Subcutaneous adipose tissue (tissue), 4 donors: Measurements from ENCODE around the gene KDM1A. TPM values are rescaled to one million over a fixed set of nuclear protein-coding genes. Genes with fewer than 3 reads are reported as not detected.

Experiments used
- CTCF ChIP-seq: fragments of 450-650 bp; IDR thresholded peaks from one replicate; pipeline ENCODE4 v1.5.1; 2016; ENCODE audit warnings: low read depth, mild to moderate bottlenecking, control low read depth, antibody characterized with exemption, moderate library complexity
- total RNA-seq, 4 donors: library from RNA; depleted of rRNA; stranded (reverse); fragments of >200 nt; gene quantifications; one replicate each; pipeline ENCODE4 v1.1.0, GENCODE V29; 2016

The KDM1A gene
- total RNA-seq, 4 donors from 2014 or later, result 37.9 to 43.7 (median 38.5) TPM

DNA sequence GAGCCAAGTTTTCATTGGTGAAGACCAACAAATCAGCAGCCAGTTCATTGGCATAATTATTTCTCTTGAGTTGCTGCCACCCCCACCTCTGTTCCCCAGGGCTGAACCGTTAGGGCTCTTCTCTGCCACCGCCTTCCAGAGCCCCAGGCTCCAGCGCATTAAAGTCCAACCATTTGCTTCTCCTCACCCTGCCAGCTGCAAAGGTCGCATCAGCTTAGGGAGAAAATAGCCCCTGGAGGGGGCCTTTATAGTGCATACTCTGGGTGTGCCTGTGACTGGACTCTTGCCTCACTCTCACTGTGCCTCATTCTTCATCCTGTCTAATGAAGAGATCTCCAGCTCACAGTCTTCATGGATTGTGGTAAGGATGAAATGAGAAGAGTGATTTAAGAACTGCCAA, 50.4 kb downstream of the KDM1A start:
- TF ChIP-seq CTCF, result no peak

DNA sequence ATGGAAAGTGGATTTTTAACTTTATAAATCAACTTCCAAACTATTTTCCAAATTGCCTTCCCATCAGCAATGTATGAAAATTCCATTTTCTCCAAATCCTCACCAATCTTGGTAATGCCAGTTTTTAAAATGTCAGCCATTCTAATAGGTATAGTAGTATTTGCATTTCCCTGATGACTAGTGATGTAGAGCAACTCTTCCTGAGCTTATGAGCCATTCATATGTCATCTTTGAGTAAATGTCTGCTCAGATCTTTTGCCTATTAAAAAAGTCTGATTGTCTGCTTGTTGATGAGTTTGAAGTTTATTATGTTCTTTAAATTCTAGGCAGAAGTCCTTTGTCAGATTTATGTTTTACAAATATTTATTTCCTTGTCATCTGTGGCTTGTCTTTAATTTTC, 54.7 kb downstream of the KDM1A start:
- TF ChIP-seq CTCF, result no peak

DNA sequence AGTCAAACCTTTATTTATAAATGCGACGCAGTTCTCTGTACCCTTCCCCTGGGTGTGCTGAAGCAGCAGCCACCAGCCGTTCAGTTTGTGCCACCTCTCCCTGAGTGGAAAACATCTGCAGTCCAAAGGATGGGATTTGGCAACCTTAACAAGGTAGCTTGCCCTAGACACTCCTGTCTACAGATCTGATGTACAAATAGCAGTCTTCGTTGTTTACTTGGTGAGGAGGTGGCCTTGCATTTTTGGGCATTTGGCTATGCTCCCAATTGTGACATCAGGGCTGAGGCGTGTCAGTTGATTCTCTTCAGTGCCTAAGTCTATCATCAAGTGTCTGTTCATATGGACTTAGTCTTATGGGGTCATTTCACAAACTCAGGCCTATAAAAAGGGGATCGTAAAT, 59.8 kb downstream of the KDM1A start:
- TF ChIP-seq CTCF, result no peak

DNA sequence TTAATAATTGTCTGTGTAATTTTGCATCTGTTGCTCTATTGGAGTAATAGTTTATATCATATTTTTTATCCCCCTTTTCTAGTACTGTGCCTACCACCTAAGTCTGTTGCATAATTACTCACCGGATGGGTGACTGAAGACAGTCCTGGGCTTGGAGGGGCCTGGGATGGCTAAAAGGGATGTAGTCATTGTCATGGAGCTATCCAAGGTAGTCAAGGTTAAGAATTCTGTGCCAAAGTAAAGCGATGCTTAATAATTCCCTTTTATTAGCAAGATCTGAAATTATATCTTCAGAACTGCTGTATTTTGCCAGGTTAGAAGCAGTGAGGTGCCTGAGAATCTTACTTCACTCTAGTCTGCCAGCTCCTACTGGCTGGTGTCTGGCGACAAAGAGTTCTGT, 61.6 kb downstream of the KDM1A start:
- TF ChIP-seq CTCF, result no peak

GRCh38 chr1:23081376-23081775, 62.1 kb downstream of the KDM1A start:
- no peak for TF ChIP-seq CTCF

- no peak for TF ChIP-seq CTCF
Observed at GRCh38 chr1:23083714-23084480, 64.6 kb downstream of the KDM1A start.

- TF ChIP-seq CTCF, result no peak
Observed at GRCh38 chr1:23084880-23085279, 65.6 kb downstream of the KDM1A start.
